Activated CD8-positive, alpha-beta memory T cell treated with anti-CD3 and anti-CD28 coated beads, Interleukin-2, amount 50 U/mL, for 24 hours (primary cell): ENCODE results near the gene KCNE2.
"Not testable (repeated sequence)": the region's sequence is repeated elsewhere in the genome, so short reads cannot be mapped to it uniquely, and the experiment has no call there.

Source experiments
- DNase-seq: peaks from one replicate; pipeline ENCODE4 v3.0.0-alpha.2; 2020; ENCODE audit errors: extremely low read depth

KCNE2 gene

GRCh38 chr21:34353182-34353581 lies 10.6 kb upstream of the KCNE2 start:
- DNase-seq, result no peak

GRCh38 chr21:34354836-34355235 lies 9.0 kb upstream of the KCNE2 start:
- no peak for DNase-seq

- no peak for DNase-seq
These were observed 8.2 kb upstream of the KCNE2 start for GRCh38 chr21:34355570-34355969.

- DNase-seq, result no peak
These were observed 5.9 kb upstream of the KCNE2 start for GRCh38 chr21:34357889-34358288.

GRCh38 chr21:34358866-34359265 lies 4.9 kb upstream of the KCNE2 start:
- no peak for DNase-seq

- DNase-seq, result no peak
These were observed 3.1 kb upstream of the KCNE2 start for GRCh38 chr21:34360488-34361241.

- no peak for DNase-seq
These were observed 1.7 kb upstream of the KCNE2 start for GRCh38 chr21:34362136-34362444.

GRCh38 chr21:34362670-34363069 lies 1.1 kb upstream of the KCNE2 start:
- DNase-seq, result no peak

- no peak for DNase-seq
These were observed 1.1 kb downstream of the KCNE2 start for GRCh38 chr21:34364921-34365320.

- DNase-seq, result no peak
These were observed 2.0 kb downstream of the KCNE2 start for GRCh38 chr21:34365809-34366208.

GRCh38 chr21:34367320-34367935 lies 3.6 kb downstream of the KCNE2 start:
- DNase-seq, result no peak

- no peak for DNase-seq
These were observed 5.9 kb downstream of the KCNE2 start for GRCh38 chr21:34369741-34370140.

GRCh38 chr21:34372321-34372720 lies 8.5 kb downstream of the KCNE2 start:
- DNase-seq, result no peak

- DNase-seq, result not testable (repeated sequence)
These were observed 10.7 kb downstream of the KCNE2 start for GRCh38 chr21:34374462-34374861.

- not testable (repeated sequence) for DNase-seq
These were observed 11.3 kb downstream of the KCNE2 start, which contains the start of gene SMIM11 for GRCh38 chr21:34374940-34375618. TSS of gene SMIM11 (plus strand) at chr21:34375507. CDS start at chr21:34379505, 3,998 bp downstream.

- not testable (repeated sequence) for DNase-seq
These were observed 11.8 kb downstream of the KCNE2 start for GRCh38 chr21:34375619-34375972.

- not testable (repeated sequence) for DNase-seq
These were observed 19.3 kb downstream of the KCNE2 start for GRCh38 chr21:34383138-34383537.

- DNase-seq, result not testable (repeated sequence)
These were observed 20.1 kb downstream of the KCNE2 start for GRCh38 chr21:34383724-34384415.

GRCh38 chr21:34400522-34400921 lies 36.7 kb downstream of the KCNE2 start:
- not testable (repeated sequence) for DNase-seq

GRCh38 chr21:34404742-34405141 lies 40.9 kb downstream of the KCNE2 start:
- not testable (repeated sequence) for DNase-seq

- DNase-seq, result not testable (repeated sequence)
These were observed 41.9 kb downstream of the KCNE2 start for GRCh38 chr21:34405686-34406085.

GRCh38 chr21:34406102-34406501 lies 42.3 kb downstream of the KCNE2 start:
- DNase-seq, result not testable (repeated sequence)
